GM04503 (cell line): ENCODE measurements around the gene MGST2.

Experiments used
- DNase-seq: peaks from one replicate; pipeline ENCODE4 v3.0.0-alpha.2; 2012; ENCODE audit warnings: low read depth

The MGST2 gene

DNA sequence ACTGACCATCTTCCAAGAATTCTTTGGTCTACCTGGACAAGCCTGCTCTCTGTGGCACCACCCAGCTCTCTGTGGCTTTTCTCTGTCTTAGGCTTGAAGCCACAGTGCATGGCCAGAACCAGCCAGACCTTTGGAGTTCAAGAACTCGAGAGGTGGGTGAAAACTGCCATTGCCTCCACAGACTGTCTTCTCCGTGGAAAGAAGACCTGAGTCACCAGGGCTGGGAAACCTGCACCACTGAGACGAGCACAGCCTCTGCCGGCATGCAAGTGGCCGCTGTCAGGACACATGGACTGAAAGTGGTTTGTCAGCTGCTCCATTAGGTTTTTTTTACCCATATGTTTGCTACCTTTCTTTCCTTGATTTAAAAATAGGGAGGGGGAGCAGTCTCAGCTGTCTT, 74.5 kb downstream of the MGST2 start:
- no peak for DNase-seq

- DNase-seq, result peak; percentile 75
These were observed 75.0 kb downstream of the MGST2 start for GRCh38 chr4:139740531-139741041.

GRCh38 chr4:139743027-139743426, 77.4 kb downstream of the MGST2 start:
- DNase-seq, result no peak

DNA sequence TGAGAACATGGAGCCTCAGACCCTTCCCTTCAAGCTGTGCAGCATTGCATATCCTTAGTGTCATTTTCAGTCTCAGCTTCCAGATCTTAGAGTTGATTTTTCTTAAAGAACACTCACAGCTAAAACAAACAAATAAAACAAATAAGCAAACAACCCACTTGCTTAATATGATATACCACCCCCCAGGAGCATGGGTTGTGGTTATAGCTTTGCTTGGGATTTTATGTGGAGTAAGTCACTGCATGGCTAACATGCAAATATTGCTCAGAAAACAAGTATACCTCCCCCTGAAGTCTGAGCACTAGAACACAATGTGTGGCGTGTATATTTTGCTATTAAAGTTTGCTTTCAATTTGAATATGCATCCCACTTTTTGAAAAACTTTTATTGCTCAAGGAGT, 78.6 kb downstream of the MGST2 start:
- DNase-seq, result no peak

GRCh38 chr4:139745111-139745639, 79.6 kb downstream of the MGST2 start:
- no peak for DNase-seq

GRCh38 chr4:139746431-139747171, 81.0 kb downstream of the MGST2 start:
- DNase-seq, result no peak

DNA sequence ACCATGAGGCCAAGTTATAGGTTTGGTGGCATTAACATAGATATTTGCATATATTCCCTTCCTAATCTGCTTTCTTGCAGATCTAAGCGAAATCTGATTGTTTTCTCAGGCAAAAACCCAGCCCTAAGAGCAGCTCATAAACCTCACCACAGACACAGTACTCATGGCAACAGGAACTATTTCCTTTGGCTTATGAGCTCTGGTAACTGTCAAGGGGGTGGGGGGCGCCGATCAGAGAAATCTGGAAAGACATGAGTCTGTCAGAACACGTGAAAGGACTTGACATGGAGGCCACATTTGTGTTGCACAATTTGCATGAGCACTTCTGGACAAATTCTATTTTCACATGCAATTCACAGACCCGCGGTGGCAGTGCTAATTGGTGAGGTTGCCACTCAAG, 83.7 kb downstream of the MGST2 start:
- DNase-seq, result no peak

- no peak for DNase-seq
These were observed 84.3 kb downstream of the MGST2 start for GRCh38 chr4:139749835-139750498.

- DNase-seq, result no peak
These were observed 88.1 kb downstream of the MGST2 start for GRCh38 chr4:139753686-139754085.
